Bronchial epithelial cell (primary cell): ENCODE measurements around the gene ACRBP. TPM values are rescaled to one million over a fixed set of nuclear protein-coding genes. Genes with fewer than 3 reads are reported as not detected.

Source experiments
- DNase-seq: peaks from one replicate; pipeline ENCODE4 v3.0.0-alpha.2; 2010; ENCODE audit warnings: low read depth
- FAIRE-seq: peaks from 2 replicates; lab custom pipeline; 2011; peaks lifted over from hg19 to GRCh38; lab: Jason Lieb, UNC
- H3K27me3 ChIP-seq: 2 replicates; pipeline ENCODE4 v1.5.1; 2011; ENCODE audit warnings: low read length; ENCODE audit not compliant: control insufficient read depth, insufficient read depth
- H3K36me3 ChIP-seq: 2 replicates; pipeline ENCODE4 v1.5.1; 2011; ENCODE audit warnings: low read length; ENCODE audit not compliant: control insufficient read depth, insufficient read depth
- H3K4me3 ChIP-seq: 2 replicates; pipeline ENCODE4 v1.5.1; 2011; ENCODE audit warnings: mild to moderate bottlenecking, low read depth, low read length, control low read depth
- CTCF ChIP-seq: IDR thresholded peaks from 2 replicates; pipeline ENCODE4 v1.5.1; 2011; ENCODE audit warnings: mild to moderate bottlenecking, moderate library complexity, low read length, control low read depth, inconsistent platforms; ENCODE audit not compliant: insufficient read depth, severe bottlenecking
- total RNA-seq: library from RNA; depleted of rRNA; stranded (reverse); fragments of >200 nt; gene quantifications from 2 replicates; pipeline ENCODE4 v1.2.1, GENCODE V29; 2014

Gene ACRBP
- total RNA-seq, 1 donor from 2014 or later: under 0.01 TPM

GRCh38 chr12:6639151-6639801, 8.0 kb downstream of the ACRBP start:
- Histone ChIP-seq H3K4me3 (no peak overlapping the region), H3K36me3 (no peaks in the 10 kb centered on the region), H3K27me3 (no peaks in the 10 kb centered on the region)
- DNase-seq: no peak
- no peak for FAIRE-seq
- no peak for TF ChIP-seq CTCF

GRCh38 chr12:6638305-6638704, 8.9 kb downstream of the ACRBP start:
- no peaks in the 10 kb centered on the region for H3K27me3 ChIP-seq
- FAIRE-seq (no peak), DNase-seq (no peak)
- H3K4me3 ChIP-seq: no peak overlapping the region
- no peaks in the 10 kb centered on the region for H3K36me3 ChIP-seq
- TF ChIP-seq CTCF: no peak

- no peak for FAIRE-seq
- no peak for TF ChIP-seq CTCF
Observed at GRCh38 chr12:6635856-6636531, 11.2 kb downstream of the ACRBP start, which contains the start of gene LPAR5. TSS of gene LPAR5 (minus strand) at chr12:6635959. CDS start at chr12:6621248, 14,711 bp downstream.

GRCh38 chr12:6635375-6635855, 11.8 kb downstream of the ACRBP start:
- FAIRE-seq: no peak
- peak overlapping the region; percentile 35 for H3K4me3 ChIP-seq
- H3K27me3 ChIP-seq: no peaks in the 10 kb centered on the region
- no peaks in the 10 kb centered on the region for H3K36me3 ChIP-seq
- TF ChIP-seq CTCF: no peak
- no peak for DNase-seq

More at GRCh38 chr12:6635856-6636531, 11.2 kb downstream of the ACRBP start, which contains the start of gene LPAR5:
- no peaks in the 10 kb centered on the region for H3K36me3 ChIP-seq
- H3K27me3 ChIP-seq: no peaks in the 10 kb centered on the region
- peak; percentile 84 for DNase-seq
- peak within 1 kb of the TSS; percentile 35 for H3K4me3 ChIP-seq

GRCh38 chr12:6632026-6632983, 14.9 kb downstream of the ACRBP start:
- DNase-seq: no peak
- H3K4me3 ChIP-seq: no peak overlapping the region

More at GRCh38 chr12:6632026-6632983, 14.9 kb downstream of the ACRBP start:
- Histone ChIP-seq H3K36me3 (no peaks in the 10 kb centered on the region), H3K27me3 (no peaks in the 10 kb centered on the region)
- no peak for TF ChIP-seq CTCF
- no peak for FAIRE-seq
